NCI-H69 (cell line): Measurements from ENCODE around the gene OR10H5.
"Not testable (repeated sequence)": the region's sequence is repeated elsewhere in the genome, so short reads cannot be mapped to it uniquely, and the experiment has no call there.

Source experiments
- DNase-seq: peaks from one replicate; lab custom pipeline; 2025; lab: John Stamatoyannopoulos, UW

OR10H5 gene

DNA sequence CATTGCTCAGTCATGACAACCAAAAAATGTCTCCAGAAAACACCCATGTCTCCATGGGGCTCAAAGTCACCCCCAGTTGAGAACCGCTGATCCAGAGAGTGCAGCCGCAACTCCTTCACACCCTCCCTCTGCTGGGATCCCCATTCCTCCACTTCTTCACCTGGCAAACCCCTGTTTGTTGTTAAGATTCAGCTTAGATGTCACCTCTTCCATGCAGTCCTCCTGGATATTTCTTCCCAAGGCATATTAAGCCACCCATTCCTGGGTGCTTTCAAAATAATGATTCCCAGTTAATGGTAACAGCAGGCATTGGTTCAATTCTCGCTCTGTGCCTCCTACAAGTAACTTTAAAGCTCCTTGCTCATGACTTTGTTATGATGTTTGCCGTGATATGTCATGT lies 24.0 kb downstream of the OR10H5 start:
- no peak for DNase-seq

DNA sequence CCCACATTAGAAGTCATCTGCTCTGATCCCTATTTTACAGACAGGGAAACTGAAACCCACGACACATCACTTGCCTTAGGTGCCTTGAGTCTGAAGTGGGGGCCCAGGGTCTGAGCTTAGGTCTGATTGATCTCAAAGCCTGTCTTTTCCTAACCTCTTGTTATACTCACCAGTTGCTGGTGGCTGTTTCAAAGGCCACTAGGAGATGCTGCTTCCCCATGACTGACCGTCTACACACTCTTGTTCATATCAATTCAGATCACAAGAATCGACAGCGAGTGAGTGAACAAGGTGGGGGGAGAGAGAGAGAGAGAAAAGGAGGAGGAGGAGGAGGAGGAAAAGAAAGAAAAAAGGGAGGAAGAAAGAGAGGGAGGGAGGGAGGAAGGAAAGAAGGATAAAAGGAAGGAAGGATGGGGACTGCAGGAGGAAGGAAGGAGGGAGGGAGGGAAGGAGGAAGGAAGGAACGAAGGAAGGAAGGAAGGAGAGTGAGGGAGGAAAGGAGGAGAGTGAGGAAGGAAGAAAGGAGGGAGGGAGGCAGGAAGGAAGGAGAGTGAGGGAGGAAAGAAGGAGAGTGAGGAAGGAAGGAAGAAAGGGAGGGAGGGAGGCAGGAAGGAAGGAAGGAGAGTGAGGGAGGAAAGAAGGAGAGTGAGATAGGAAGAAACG lies 24.7 kb downstream of the OR10H5 start:
- no peak for DNase-seq

DNA sequence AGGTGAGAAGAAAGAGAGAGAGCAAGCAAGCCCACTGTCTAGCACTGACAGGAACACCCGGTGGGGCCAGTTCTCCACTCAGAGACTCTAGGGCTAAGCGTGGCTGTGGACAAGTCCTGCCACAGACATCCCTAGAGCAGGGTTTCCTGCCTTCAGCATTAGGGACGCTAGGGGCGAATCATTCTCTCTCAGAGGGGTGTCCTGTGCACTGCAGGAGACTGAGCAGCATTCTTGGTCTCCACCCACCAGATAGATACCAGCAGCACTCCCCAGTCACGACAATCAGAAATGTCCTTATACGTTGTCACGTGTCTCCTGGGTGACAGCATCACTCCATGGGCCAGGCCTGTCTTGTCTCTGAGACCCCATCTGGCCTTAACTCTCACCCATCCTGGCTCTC lies 26.5 kb downstream of the OR10H5 start:
- no peak for DNase-seq

DNA sequence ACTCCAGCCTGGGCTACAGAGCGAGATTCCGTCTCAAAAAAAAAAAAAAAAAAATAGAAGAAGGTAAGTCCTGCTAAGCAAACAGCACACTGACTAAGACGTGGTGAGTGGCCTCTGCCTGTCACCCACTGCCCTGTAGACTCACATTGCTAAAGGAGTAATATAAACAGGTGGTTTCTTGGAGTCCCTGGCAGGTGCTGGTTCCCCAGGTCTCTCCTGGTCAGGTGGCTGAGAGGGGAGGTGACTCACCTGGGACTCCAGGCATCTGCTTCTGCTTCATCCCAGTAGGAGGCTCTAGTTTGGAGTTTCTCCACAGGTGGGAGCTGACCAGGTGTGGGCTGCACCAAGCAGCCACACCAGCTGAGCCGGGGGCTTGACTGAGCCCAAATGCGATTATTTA lies 27.8 kb downstream of the OR10H5 start, which contains the start of gene OR10H1:
Gene OR10H1 (minus strand): TSS at position 359 of the 400 bp plus-strand sequence. CDS start 7,627 bp downstream, outside the sequence.
- DNase-seq, result no peak

DNA sequence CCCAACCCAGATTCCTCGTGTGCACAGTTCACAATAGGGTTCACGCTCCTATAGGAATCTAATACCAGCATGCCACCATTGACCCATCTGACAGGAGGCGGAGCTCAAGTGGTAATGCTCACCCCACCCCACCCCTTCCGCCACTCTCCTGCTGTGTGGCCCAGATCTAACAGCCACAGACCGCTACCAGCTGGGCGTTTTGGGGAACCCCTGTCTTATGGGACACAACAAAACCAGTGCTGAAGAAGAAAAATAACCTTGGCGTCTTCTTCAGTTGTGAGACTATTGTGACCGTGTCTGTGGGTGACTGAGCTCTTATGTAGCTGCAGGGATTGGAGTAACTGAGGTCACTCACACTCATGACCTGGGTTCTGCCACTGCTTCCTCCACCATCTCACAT lies 33.2 kb downstream of the OR10H5 start:
- no peak for DNase-seq

DNA sequence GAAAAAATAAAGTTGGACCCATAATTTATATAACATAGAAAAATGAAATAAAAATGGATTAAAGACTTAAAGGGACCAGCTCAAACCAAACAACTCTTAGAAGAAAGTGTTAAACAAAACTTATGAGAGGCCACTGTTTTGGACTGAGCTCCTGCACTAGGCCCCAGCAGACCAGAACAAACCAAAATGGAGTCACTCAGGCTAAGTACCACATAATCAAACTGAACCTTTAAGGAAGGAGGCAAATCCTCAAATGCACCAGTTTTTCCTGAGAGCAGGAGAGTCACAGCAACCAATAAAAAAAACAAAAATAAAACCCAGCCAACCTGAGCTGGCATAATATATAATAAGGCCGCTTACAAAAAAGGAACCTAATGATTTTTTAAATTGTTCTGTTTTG lies 38.3 kb downstream of the OR10H5 start:
- DNase-seq, result no peak

DNA sequence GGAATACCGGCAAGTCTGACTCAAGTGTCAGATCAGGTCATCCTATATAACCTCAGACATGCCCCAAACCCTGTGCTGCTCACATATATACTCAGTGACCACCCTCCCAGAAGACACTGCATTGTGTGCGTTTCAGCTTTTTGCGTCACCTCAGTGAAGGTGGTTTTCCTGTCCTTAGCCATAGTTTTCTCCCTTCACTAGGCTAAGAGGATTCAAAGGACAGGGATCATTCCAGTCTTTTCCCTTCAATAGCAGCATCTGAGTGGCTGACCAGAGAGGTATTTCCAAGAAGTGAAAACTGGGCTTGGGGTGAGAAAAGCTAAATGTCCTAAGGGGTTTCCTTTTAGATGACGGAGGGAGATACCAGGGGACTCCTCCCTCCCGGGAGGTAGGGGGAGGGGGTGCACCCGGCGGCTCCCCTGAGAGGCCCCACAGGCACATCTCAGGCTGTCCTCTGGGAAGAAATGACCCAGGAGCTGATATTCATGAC lies 40.7 kb downstream of the OR10H5 start:
- DNase-seq, result no peak

DNA sequence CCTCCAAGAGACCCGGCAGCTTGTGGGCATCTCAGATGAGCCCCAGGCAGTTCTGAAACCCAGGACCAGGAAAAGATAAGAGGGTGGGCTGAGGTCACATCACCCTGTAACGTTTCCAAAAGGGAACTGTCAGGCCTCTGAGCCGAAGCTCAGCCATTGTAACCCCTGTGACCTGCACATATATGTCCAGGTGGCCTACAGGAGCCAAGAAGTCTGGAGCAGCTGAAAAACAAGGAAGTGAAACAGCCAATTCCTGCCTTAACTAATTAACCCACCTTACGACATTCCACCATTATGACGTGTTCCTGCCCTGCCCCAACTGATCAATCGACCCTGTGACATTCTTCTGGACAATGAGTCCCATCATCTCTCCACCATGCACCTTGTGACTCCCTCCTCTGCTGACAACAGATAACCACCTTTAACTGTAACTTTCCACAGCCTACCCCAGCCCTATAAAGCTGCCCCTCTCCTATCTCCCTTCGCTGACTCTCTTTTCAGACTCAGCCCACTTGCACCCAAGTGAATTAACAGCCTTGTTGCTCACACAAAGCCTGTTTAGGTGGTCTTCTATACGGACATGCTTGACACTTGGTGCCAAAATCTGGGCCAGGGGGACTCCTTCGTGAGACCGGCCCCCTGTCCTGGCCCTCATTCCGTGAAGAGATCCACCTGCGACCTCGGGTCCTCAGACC lies 41.3 kb downstream of the OR10H5 start:
- not testable (repeated sequence) for DNase-seq

DNA sequence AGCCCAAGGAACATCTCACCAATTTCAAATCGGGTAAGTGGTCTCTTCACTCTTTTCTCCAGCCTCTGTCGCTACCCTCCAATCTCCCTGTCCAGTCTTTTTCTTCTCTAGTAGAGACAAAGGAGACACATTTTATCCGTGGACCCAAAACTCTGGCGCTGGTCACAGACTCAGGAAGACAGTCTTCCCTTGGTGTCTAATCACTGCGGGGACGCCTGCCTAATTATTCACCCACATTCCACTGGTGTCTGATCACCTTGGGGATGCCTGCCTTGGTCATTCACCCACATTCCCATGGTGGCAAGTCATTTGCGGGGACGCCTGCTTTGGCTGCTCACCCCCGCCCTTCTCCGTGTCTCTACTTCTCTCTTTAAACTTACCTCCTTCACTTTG lies 41.8 kb downstream of the OR10H5 start:
- no peak for DNase-seq

DNA sequence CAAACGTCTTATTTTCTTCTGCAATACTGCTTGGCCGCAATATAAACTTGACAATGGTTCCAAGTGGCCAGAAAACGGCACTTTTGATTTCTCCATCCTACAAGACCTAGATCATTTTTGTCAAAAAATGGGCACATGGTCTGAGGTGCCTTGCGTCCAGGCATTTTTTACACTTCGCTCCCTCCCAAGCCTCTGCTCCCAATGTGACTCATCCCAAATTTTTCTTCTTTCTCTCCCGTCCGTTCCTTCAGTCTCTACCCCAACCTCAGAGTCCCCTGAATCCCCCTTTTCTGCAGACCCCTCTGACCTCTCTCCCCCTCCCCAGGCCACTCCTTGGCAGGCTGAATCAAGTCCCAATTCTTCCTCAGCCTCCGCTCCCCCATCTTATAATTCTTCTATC lies 42.3 kb downstream of the OR10H5 start:
- no peak for DNase-seq

DNA sequence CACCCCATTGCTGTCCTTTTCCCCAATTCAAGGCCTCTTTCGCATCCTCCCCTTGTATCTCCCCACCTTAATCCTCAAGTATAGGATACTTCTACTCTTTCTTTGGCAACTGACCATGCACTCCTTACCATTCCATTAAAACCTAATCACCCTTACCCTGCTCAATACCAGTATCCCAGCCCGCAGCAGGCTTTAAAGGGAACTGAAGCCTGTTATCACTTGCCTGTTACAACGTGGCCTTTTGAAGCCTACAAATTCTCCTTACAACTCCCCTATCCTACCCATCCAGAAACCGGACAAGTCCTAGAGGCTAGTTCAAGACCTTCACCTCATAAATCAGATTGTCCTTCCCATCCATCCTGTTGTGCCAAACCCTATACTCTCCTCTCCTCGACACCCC lies 44.2 kb downstream of the OR10H5 start:
- DNase-seq, result no peak

DNA sequence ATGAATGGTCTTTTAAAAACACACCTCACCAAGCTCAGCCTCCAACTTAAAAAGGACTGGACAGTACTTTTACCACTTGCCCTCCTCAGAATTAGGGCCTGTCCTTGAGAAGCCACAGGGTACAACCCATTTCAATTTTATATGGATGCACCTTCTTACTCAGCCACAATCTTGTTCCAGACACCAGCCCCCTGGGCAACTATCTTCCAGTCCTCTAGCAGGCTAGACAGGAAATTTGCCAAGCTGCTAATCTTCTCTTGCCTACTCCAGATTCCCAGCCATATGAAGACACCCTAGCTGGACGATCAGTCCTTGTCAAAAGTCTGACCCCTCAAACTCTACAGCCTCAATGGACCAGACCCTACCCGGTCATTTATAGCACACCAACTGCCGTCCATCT lies 46.8 kb downstream of the OR10H5 start:
- not testable (repeated sequence) for DNase-seq

DNA sequence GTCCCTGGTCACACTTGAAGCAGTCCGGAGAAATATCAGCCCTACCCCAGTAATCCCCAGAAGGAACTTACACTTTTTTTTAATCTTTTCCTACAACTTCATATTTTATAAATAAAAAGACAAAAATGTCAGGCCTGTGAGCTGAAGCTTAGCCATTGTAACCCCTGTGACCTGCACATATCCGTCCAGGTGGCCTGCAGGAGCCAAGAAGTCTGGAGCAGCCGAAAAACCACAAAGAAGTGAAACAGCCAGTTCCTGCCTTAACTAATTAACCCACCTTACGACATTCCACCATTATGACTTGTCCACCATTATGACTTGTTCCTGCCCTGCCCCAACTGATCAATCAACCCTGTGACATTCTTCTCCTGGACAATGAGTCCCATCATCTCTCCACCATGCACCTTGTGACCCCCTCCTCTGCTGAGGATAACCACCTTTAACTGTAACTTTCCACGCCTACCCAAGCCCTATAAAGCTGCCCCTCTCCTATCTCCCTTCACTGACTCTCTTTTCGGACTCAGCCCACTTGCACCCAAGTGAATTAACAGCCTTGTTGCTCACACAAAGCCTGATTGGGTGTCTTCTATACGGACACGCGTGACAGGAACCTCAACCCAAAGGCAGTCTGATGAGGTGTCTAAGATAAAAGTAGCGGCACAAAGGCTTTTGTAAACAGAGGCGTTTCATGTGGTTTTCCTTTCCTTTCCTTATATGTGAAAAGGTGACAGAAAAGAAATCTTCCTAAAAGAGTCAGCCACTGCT lies 48.3 kb downstream of the OR10H5 start:
- not testable (repeated sequence) for DNase-seq

DNA sequence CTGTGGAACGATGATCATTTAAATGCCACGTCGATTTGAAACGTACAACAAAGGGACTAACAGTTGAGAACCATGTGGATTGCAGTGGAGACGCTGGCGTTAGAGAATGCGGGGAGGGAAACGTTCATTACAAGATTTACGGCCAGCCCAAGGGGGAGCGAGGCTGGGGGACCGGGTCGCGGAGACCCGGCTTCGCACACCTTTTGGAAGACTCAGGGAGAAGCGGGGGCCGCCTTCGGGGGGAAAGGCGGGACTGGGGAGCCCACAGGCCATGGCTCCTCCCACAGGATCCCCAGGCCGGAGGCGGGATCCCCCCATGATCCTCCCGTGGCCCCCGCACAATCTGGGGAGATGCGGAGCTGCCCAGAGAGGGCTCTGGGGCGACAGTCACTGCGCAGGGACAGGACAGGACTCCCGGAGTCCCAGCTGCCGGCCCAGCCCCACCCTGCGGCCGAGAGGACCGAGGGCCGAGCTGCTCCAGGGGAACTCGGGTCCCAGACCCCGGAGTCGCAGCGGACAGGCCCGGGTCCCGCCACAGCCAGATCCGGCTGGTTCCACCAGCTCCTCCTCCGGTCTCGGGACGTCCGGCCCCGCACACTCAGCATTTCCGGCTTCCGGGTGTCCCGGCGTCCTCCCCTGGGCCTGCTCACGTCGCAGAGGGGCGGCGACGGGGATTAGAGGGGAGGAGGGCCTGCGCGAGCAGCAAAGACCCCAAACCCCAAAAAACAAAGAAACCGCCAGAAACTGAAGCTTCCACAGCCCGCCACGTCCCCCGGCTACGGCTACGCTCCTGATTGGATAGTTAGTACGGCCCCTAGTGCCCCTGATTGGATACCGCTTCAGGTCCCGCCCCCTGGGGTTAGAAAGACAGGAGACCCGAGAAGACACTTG lies 49.1 kb downstream of the OR10H5 start:
- peak; percentile 61 for DNase-seq

DNA sequence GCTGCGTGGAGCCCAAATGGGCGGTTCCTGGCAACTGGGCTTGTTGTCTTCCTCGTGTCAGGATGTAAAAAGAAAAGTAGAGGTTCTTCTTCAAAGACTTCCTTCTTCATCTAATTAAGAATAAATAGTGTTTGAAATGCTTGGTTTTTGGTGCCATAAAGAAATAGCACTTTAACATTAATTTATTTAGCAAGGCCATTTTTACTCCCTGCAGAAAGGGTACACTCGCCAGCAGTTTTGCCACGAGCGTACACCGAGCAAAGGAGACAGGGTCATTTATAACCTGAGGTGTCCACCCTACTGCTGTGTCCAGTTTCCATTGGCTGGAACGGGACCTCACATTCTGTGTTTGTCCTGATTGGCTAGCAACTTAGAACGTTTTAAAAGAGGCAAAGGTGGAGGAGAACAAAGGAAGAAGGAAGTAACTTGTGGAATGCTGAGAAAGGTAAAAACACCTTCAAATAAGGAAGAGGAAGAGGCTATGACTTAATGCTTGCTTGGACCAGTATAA lies 49.8 kb downstream of the OR10H5 start:
- DNase-seq, result no peak

DNA sequence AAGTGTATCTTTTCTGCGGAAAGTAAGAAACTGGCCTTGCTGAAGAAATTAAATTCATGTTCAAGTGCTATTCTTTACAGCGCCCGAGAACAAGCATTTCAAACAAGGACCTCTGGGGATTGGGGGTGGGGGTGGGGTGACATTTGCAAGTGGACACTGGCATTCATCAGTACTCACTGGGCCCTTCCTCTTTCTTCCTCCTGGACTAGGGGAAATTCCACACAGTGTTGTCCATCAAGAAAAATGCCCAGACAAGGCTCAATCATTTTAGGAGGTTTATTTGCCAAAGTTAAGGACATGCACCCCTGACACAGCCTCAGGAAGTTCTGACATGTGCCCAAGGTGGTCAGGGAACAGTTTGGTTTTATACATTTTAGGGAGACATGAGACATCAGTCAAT lies 50.9 kb downstream of the OR10H5 start:
- DNase-seq, result no peak

DNA sequence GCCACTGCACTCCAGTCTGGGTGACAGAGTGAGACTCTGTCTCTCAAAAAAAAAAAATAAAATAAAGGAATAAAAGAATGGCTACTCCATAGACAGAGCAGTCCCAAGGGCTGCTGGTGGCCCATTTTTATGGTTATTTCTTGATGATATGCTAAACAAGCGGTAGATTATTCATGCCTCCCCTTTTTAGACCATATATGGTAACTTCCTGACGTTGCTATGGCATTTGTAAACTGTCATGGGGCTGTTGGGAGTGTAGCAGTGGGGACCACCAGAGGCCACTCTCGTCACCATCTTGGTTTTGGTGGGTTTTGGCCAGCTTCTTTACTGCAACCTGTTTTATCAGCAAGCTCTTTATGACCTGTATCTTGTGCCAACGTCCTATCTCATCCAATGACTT lies 52.4 kb downstream of the OR10H5 start:
- not testable (repeated sequence) for DNase-seq

DNA sequence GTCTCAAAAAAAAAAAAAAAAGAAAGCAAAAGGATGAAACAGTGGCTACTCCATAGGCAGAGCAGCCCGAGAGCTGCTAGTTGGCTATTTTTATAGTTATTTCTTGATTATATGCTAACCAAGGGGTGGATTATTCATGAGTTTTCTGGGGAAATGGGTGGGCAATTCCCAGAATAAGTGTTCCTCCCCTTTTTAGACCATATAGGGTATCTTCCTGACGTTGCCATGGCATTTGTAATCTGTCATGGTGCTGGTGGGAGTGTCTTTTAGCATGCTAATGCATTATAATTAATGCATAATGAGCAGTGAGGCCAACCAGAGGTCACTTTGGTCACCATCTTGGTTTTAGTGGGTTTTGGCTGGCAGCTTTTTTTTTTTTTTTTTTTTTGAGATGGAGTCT lies 53.4 kb downstream of the OR10H5 start:
- DNase-seq, result no peak

DNA sequence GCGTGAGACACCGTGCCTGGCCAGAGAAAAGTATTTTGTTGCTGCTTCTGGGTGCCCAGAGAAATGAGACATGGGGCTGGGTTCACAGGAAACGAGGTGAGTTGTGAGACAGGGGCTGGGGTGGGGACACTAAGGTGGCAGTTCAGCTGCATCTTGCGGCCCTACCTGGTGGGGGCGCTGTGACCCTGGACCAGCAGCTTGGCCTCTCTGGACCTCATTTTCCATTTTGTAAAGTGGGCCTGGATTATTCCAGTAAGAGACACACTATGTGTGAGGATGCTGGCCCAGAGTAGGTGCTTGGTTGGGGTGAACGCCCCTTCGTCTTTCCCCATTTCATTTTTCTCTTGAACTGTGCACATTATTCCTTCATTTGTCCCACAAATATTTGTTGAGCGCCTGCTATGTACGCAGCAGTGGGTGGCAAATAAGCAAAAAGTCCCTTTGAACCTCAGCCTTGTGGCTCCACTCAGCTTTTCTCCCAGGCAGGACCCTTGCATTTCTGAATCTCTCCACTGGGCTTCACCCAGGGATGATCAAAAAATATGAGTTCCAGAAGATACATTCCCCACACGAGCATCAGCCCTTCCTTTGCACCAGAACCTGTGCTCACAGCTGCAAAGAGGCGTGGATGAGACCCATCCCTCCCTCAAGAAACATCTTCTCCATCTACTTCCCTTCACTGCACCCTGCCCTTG lies 54.6 kb downstream of the OR10H5 start:
- no peak for DNase-seq

DNA sequence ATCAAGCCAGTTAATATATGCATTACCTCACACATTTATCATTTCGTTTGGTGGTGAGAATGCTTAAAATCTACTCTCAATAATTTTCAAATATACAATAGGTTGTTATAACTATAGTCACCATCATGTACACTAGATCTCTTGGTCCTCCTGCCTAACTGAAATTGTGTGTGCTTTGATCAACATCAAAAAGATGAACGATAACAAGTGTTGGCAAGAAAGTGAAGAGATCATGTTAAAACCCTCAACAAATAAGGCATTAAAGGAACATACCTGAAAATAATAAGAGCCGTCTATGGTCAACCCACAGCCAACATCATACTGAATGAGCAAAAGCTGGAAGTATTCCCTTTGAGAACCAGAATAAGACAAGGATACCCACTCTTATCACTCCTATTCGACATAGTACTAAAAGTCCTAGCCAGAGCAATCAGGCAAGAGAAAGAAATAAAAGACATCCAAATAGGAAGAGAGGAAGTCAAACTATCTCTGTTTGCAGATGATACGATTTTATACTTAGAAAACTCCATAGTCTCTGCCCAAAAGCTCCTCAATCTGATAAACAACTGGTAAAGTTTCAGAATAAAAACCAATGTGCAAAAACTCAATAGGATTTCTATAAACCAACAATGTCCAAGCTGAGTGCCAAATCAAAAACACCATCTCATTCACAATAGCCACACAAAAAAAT lies 55.9 kb downstream of the OR10H5 start:
- no peak for DNase-seq

DNA sequence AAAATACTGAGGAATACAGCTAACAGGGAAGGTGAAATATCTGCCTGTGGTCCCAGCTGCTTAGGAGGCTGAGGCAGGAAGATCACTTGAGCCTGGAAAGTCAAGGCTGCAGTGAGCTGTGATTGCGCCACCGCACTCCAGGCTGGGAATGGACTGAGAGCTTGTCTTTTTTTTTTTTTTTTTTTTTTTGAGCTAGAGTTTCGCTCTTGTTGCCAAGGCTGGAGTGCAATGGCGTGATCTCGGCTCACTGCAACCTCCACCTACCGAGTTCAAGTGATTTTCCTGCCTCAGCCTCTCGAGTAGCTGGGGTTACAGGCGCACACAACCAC lies 56.4 kb downstream of the OR10H5 start:
- DNase-seq, result not testable (repeated sequence)
